H1 (cell line): Measurements from ENCODE around the gene ETV5. TPM values are rescaled to one million over a fixed set of nuclear protein-coding genes. Genes with fewer than 3 reads are reported as not detected.

Experiments
- CTCF ChIA-PET: fragments of 300-600 bp; sonication (Branson Sonifier 250); formaldehyde crosslinking; loops from one replicate; lab custom pipeline; 2021; ENCODE audit not compliant: partially characterized antibody; lab: Charles Lee
- POLR2A ChIA-PET: fragments of 300-600 bp; sonication (Branson Sonifier 250); formaldehyde crosslinking; loops from one replicate; lab custom pipeline; 2021; ENCODE audit warnings: inconsistent platforms; ENCODE audit not compliant: partially characterized antibody; lab: Charles Lee
- DNase-seq, 2 experiments: peaks; one replicate each; pipeline versions ENCODE4 v3.0.0 to v3.0.0-alpha.2; 2010 to 2022; ENCODE audit warnings: low spot score in 2 of 2, low read depth in 1 of 2, mixed read lengths in 1 of 2
- FAIRE-seq: peaks from 2 replicates; lab custom pipeline; 2011; peaks lifted over from hg19 to GRCh38; lab: Jason Lieb, UNC
- H2AFZ ChIP-seq: 2 replicates; pipeline ENCODE4 v1.8.1; 2012; ENCODE audit warnings: low read length, inconsistent platforms
- H2AK5ac ChIP-seq: 2 replicates; pipeline ENCODE4 v1.6.1; 2013; ENCODE audit warnings: low read depth, low read length
- H2BK120ac ChIP-seq: replicated peaks from 2 replicates; pipeline ENCODE3; 2013; ENCODE audit warnings: low read depth, low read length, inconsistent platforms
- H2BK12ac ChIP-seq: 2 replicates; pipeline ENCODE4 v1.6.1; 2013; ENCODE audit warnings: low read depth, low read length
- H2BK15ac ChIP-seq: 2 replicates; pipeline ENCODE4 v1.6.1; 2013; ENCODE audit warnings: low read length
- H2BK20ac ChIP-seq: 2 replicates; pipeline ENCODE4 v1.6.1; 2013; ENCODE audit warnings: low read length
- H2BK5ac ChIP-seq: 2 replicates; pipeline ENCODE4 v1.6.1; 2013; ENCODE audit warnings: low read depth, low read length
- H3K14ac ChIP-seq: 2 replicates; pipeline ENCODE4 v1.6.1; 2013; ENCODE audit warnings: inconsistent platforms; ENCODE audit not compliant: insufficient read length
- H3K18ac ChIP-seq: 2 replicates; pipeline ENCODE4 v1.6.1; 2013; ENCODE audit warnings: low read length; ENCODE audit errors: extremely low read depth
- H3K23ac ChIP-seq: 2 replicates; pipeline ENCODE4 v1.6.1; 2013; ENCODE audit warnings: inconsistent platforms; ENCODE audit not compliant: insufficient read length
- H3K23me2 ChIP-seq: 2 replicates; pipeline ENCODE4 v1.6.1; 2013; ENCODE audit warnings: low read depth, low read length
- H3K27ac ChIP-seq: 2 replicates; pipeline ENCODE4 v1.6.1; 2011; ENCODE audit warnings: low read depth, low read length, inconsistent platforms
- H3K27me3 ChIP-seq, 4 experiments: replicated peaks in 1 of 4; 1 replicate in 1 of 4; 2 replicates in 3 of 4; pipeline versions ENCODE4 v1.6.1 to v1.8.1; 2011 to 2013; ENCODE audit warnings: low read length in 3 of 4, mild to moderate bottlenecking in 3 of 4, inconsistent platforms in 2 of 4, mixed read lengths in 2 of 4, moderate library complexity in 1 of 4; ENCODE audit not compliant: control insufficient read depth in 3 of 4, insufficient read depth in 3 of 4; ENCODE audit errors: extremely low read depth in 1 of 4
- H3K36me3 ChIP-seq, 4 experiments: 2 replicates each; pipeline versions ENCODE4 v1.6.1 to v1.8.1; 2011 to 2013; ENCODE audit warnings: mild to moderate bottlenecking in 4 of 4, low read length in 3 of 4, moderate library complexity in 2 of 4, control low read depth in 1 of 4, inconsistent platforms in 1 of 4; ENCODE audit not compliant: insufficient read depth in 4 of 4, control insufficient read depth in 2 of 4
- H3K4ac ChIP-seq: replicated peaks from 2 replicates; pipeline ENCODE3; 2013; ENCODE audit warnings: low read length, low read depth, mixed read lengths, inconsistent platforms; ENCODE audit not compliant: insufficient read length
- H3K4me1 ChIP-seq, 4 experiments: replicated peaks in 1 of 4; 1 replicate in 1 of 4; 2 replicates in 3 of 4; pipeline versions ENCODE4 v1.6.1 to v1.8.1; 2011 to 2013; ENCODE audit warnings: low read length in 3 of 4, inconsistent platforms in 2 of 4, mixed read lengths in 1 of 4; ENCODE audit not compliant: insufficient read depth in 4 of 4, control insufficient read depth in 3 of 4
- H3K4me2 ChIP-seq, 2 experiments: 2 replicates each; pipeline versions ENCODE4 v1.6.1 to v1.8.1; 2011 to 2013; ENCODE audit warnings: low read depth in 2 of 2, low read length in 2 of 2, control low read depth in 1 of 2, inconsistent platforms in 1 of 2, mild to moderate bottlenecking in 1 of 2; ENCODE audit not compliant: insufficient read depth in 1 of 2
- H3K4me3 ChIP-seq, 4 experiments: fragments of 200-600, 300-600 bp in 1 of 4; sonication (generic), shearing (Covaris generic), sonication (Bioruptor Twin) in 1 of 4; 2 replicates each; pipeline versions ENCODE4 v1.5.1 to v1.8.1; 2011 to 2016; ENCODE audit warnings: low read length in 4 of 4, low read depth in 3 of 4, control low read depth in 2 of 4, inconsistent platforms in 2 of 4, mild to moderate bottlenecking in 2 of 4, mixed read lengths in 1 of 4, moderate library complexity in 1 of 4; ENCODE audit not compliant: insufficient read depth in 2 of 4; ENCODE audit errors: extremely low read depth in 1 of 4
- H3K56ac ChIP-seq: replicated peaks from 2 replicates; pipeline ENCODE3; 2013; ENCODE audit warnings: low read depth, mild to moderate bottlenecking, mixed read lengths, low read length, inconsistent platforms; ENCODE audit not compliant: insufficient read length
- H3K79me1 ChIP-seq: 2 replicates; pipeline ENCODE4 v1.6.1; 2013; ENCODE audit warnings: low read depth, low read length, control low read depth
- H3K79me2 ChIP-seq, 2 experiments: 2 replicates each; pipeline versions ENCODE4 v1.6.1 to v1.8.1; 2012 to 2013; ENCODE audit warnings: low read length in 2 of 2, mild to moderate bottlenecking in 2 of 2, inconsistent platforms in 1 of 2; ENCODE audit not compliant: insufficient read depth in 2 of 2, control insufficient read depth in 1 of 2
- H3K9ac ChIP-seq, 4 experiments: replicated peaks in 1 of 4; 1 replicate in 1 of 4; 2 replicates in 3 of 4; pipeline versions ENCODE4 v1.6.1 to v1.8.1; 2011 to 2013; ENCODE audit warnings: low read depth in 3 of 4, low read length in 3 of 4, control low read depth in 2 of 4, mild to moderate bottlenecking in 2 of 4, moderate library complexity in 2 of 4, inconsistent platforms in 1 of 4; ENCODE audit errors: extremely low read depth in 1 of 4
- H3K9me3 ChIP-seq, 2 experiments: 2 replicates each; pipeline versions ENCODE4 v1.6.1 to v1.8.1; 2012 to 2013; ENCODE audit warnings: mild to moderate bottlenecking in 2 of 2, moderate library complexity in 2 of 2, control low read depth in 1 of 2, inconsistent platforms in 1 of 2, low read depth in 1 of 2, low read length in 1 of 2, mixed read lengths in 1 of 2; ENCODE audit not compliant: insufficient read depth in 2 of 2
- H4K20me1 ChIP-seq, 2 experiments: replicated peaks in 1 of 2; 2 replicates each; pipeline versions ENCODE3 to v1.8.1; 2011 to 2013; ENCODE audit warnings: inconsistent platforms in 2 of 2, low read length in 2 of 2, mild to moderate bottlenecking in 1 of 2; ENCODE audit not compliant: insufficient read depth in 2 of 2, control insufficient read depth in 1 of 2
- H4K5ac ChIP-seq: 2 replicates; pipeline ENCODE4 v1.6.1; 2013; ENCODE audit warnings: low read length, low read depth, mixed read lengths, inconsistent platforms; ENCODE audit not compliant: insufficient read length
- H4K8ac ChIP-seq: 2 replicates; pipeline ENCODE4 v1.8.0; 2013; ENCODE audit warnings: mild to moderate bottlenecking, moderate library complexity, low read length, inconsistent platforms; ENCODE audit not compliant: insufficient read depth; ENCODE audit errors: extremely low read depth
- H4K91ac ChIP-seq: replicated peaks from 2 replicates; pipeline ENCODE3; 2013; ENCODE audit warnings: low read length, mixed read lengths, inconsistent platforms; ENCODE audit not compliant: insufficient read length
- ASH2L ChIP-seq: fragments of 200-600, 300-600 bp; sonication (generic); IDR thresholded peaks from one replicate; pipeline ENCODE4 v1.7.1; 2017; ENCODE audit warnings: low read length
- KDM4A ChIP-seq: IDR thresholded peaks from one replicate; pipeline ENCODE4 v1.7.1; 2012; ENCODE audit warnings: low read depth, mild to moderate bottlenecking, moderate library complexity, low read length, inconsistent platforms; ENCODE audit not compliant: severe bottlenecking
- POU5F1 ChIP-seq: IDR thresholded peaks from 2 replicates; pipeline ENCODE4 v1.6.1; 2011; ENCODE audit warnings: low read depth, mild to moderate bottlenecking, low read length, moderate library complexity
- RBBP5 ChIP-seq: IDR thresholded peaks from 2 replicates; pipeline ENCODE4 v1.7.1; 2012; ENCODE audit warnings: low read depth, mild to moderate bottlenecking, inconsistent platforms, low read length, moderate library complexity, borderline replicate concordance
- RNF2 ChIP-seq: fragments of 200-900, 300-1000 bp; sonication (generic); IDR thresholded peaks from 2 replicates; pipeline ENCODE4 v1.7.1; 2016; ENCODE audit warnings: borderline replicate concordance, low read depth, mild to moderate bottlenecking, antibody characterized with exemption, low read length; ENCODE audit not compliant: poor library complexity, severe bottlenecking; ENCODE audit errors: missing control alignments
- SIX5 ChIP-seq: IDR thresholded peaks from 2 replicates; pipeline ENCODE4 v1.6.1; 2011; ENCODE audit warnings: mild to moderate bottlenecking, low read depth, low read length
- TEAD4 ChIP-seq: IDR thresholded peaks from 2 replicates; pipeline ENCODE4 v1.6.1; 2012; ENCODE audit warnings: low read depth, low read length, inconsistent platforms, mixed read lengths
- WGBS, 2 experiments: shearing (Covaris generic) in 1 of 2; methylation state at CpG; one replicate each; pipeline versions ENCODE4 v1.1.6 to v1.1.7; 2013 to 2015; ENCODE audit warnings: low lambda C conversion rate in 2 of 2, mixed read lengths in 2 of 2, inconsistent platforms in 1 of 2, low coverage in 1 of 2, missing lambda C conversion rate in 1 of 2; ENCODE audit not compliant: insufficient replicate concordance in 2 of 2, insufficient coverage in 1 of 2, insufficient read length in 1 of 2; ENCODE audit errors: extremely low coverage in 1 of 2, missing lambda C conversion rate in 1 of 2; 5-methylcytosine and 5-hydroxymethylcytosine counted together
- polyA plus RNA-seq, 7 experiments: library from polyadenylated mRNA; depleted of rRNA in 3 of 7; stranded (reverse) in 5 of 7; unstranded in 2 of 7; fragments of >200 nt in 5 of 7; fragments of 200-250 nt in 2 of 7; gene quantifications; 1 replicate in 5 of 7; 2 replicates in 1 of 7; 4 replicates in 1 of 7; pipeline versions ENCODE4 v1.2.1 to v1.2.3, GENCODE V29; 2011 to 2013; ENCODE audit warnings: missing spikeins in 2 of 7, mixed read lengths in 2 of 7
- total RNA-seq: library from RNA; stranded (reverse); fragmentation: NEBNext Ultra II Directional; extraction: Animal tissue kit (Norgen Biotek cat#: 25700); gene quantifications from 2 replicates; pipeline ENCODE4 v1.2.1, GENCODE V29; 2021

ETV5 gene
- total and polyA plus RNA-seq, 2 of the 8 experiments (the other 6 are each of a cell fraction or from before 2014, with no cell fraction given), result 13.1 to 36.9 TPM

GRCh38 chr3:186096290-186096689, 12.6 kb downstream of the ETV5 start:
- H2BK20ac ChIP-seq, result no peak overlapping the region
- no peak for DNase-seq
- H2BK5ac ChIP-seq, result no peak overlapping the region
- H2BK15ac ChIP-seq, result no peak overlapping the region
- H3K79me1 ChIP-seq, result no peaks in the 10 kb centered on the region
- no peaks in the 10 kb centered on the region for H4K20me1 ChIP-seq
- H3K23me2 ChIP-seq, result peaks cover 9% of the 10 kb centered on the region
- no peak overlapping the region for H2AFZ ChIP-seq
- H4K91ac ChIP-seq, result no peak overlapping the region
- FAIRE-seq, result no peak
- H3K4me1 ChIP-seq, result peaks cover 5 to 26% (median 22%) of the 10 kb centered on the region in 4 experiments
- CTCF ChIA-PET, result interaction anchor here (0.7 to 3.6 kb wide), 8 partner anchors 10 to 1535 kb away, joined by 3 to 19 read pairs (median 4); no protein-coding TSS in a partner anchor
- H3K4me2 ChIP-seq, result no peak overlapping the region
- no peak overlapping the region for H2AK5ac ChIP-seq
- H3K36me3 ChIP-seq, result no peaks in the 10 kb centered on the region
- no peak overlapping the region for H3K14ac ChIP-seq
- no peak overlapping the region for H3K9ac ChIP-seq
- H2BK120ac ChIP-seq, result no peak overlapping the region
- no peak overlapping the region for H3K56ac ChIP-seq
- no peaks in the 10 kb centered on the region for H3K9me3 ChIP-seq
- H4K8ac ChIP-seq, result no peak overlapping the region
- no peak overlapping the region for H3K4me3 ChIP-seq
- H3K23ac ChIP-seq, result no peak overlapping the region
- H3K18ac ChIP-seq, result no peak overlapping the region
- no peak overlapping the region for H3K4ac ChIP-seq
- H3K27me3 ChIP-seq, result peaks cover 0 to 15% (median 9%) of the 10 kb centered on the region in 4 experiments; a peak in 5 of 7 replicates
- POLR2A ChIA-PET, result interaction anchor here (0.7 to 5.3 kb wide), 6 partner anchors 9 to 687 kb away, joined by 3 to 56 read pairs (median 5); partner anchors contain the start of genes EIF4A2 and ETV5
- WGBS, 2 experiments, result 86% methylated on average over 2 of the region's 2 CpGs; no CpG with 5 or more reads in 1 of the 2 experiments
- no peak overlapping the region for H3K27ac ChIP-seq
- H4K5ac ChIP-seq, result no peak overlapping the region
- H2BK12ac ChIP-seq, result no peak overlapping the region
- H3K79me2 ChIP-seq, result no peaks in the 10 kb centered on the region
- no peak for TF ChIP-seq RBBP5
- TF ChIP-seq RNF2, result no peak
- no peak for TF ChIP-seq TEAD4
- no peak for TF ChIP-seq ASH2L
- TF ChIP-seq POU5F1, result no peak
- no peak for TF ChIP-seq KDM4A
- TF ChIP-seq SIX5, result no peak
